MM.1S (cell line): ENCODE measurements around the gene PRIM1.

Experiments used
- DNase-seq: peaks from one replicate; pipeline ENCODE4 v3.0.0-alpha.2; 2015
- H2AFZ ChIP-seq: fragments of 300-600 bp; sonication (generic); 2 replicates; pipeline ENCODE4 v1.6.0; 2016; ENCODE audit warnings: antibody characterized with exemption, low read length
- H3F3A ChIP-seq: fragments of 300-600 bp; sonication (generic); 2 replicates; pipeline ENCODE4 v1.6.1; 2016; ENCODE audit warnings: mild to moderate bottlenecking, antibody characterized with exemption, low read length, moderate library complexity, mixed read lengths; ENCODE audit not compliant: insufficient read depth
- H3K27ac ChIP-seq: fragments of 300-600 bp; sonication (generic); 2 replicates; pipeline ENCODE4 v1.5.1; 2016; ENCODE audit warnings: mild to moderate bottlenecking, low read length
- H3K27me3 ChIP-seq: fragments of 300-600 bp; sonication (generic); replicated peaks from 2 replicates; pipeline ENCODE4 v1.6.0; 2016; ENCODE audit warnings: low read length; ENCODE audit not compliant: insufficient read depth
- H3K36me3 ChIP-seq: fragments of 300-600 bp; sonication (generic); replicated peaks from 2 replicates; pipeline ENCODE4 v1.6.1; 2016; ENCODE audit warnings: mild to moderate bottlenecking, low read length, mixed read lengths; ENCODE audit not compliant: insufficient read depth
- H3K4me1 ChIP-seq: fragments of 300-600 bp; sonication (generic); 2 replicates; pipeline ENCODE4 v1.6.1; 2016; ENCODE audit warnings: low read length, mixed read lengths
- H3K4me2 ChIP-seq: fragments of 300-600 bp; sonication (generic); 2 replicates; pipeline ENCODE4 v1.6.0; 2016; ENCODE audit warnings: low read depth, low read length
- H3K4me3 ChIP-seq: fragments of 300-600 bp; sonication (generic); 2 replicates; pipeline ENCODE4 v1.5.1; 2016; ENCODE audit warnings: low read length, mixed read lengths
- H3K79me2 ChIP-seq: fragments of 300-600 bp; sonication (generic); 2 replicates; pipeline ENCODE4 v1.6.1; 2016; ENCODE audit warnings: mixed run types, low read length, mixed read lengths
- H3K9ac ChIP-seq: fragments of 300-600 bp; sonication (generic); 2 replicates; pipeline ENCODE4 v1.6.1; 2016; ENCODE audit warnings: low read length, mixed read lengths
- H3K9me2 ChIP-seq: fragments of 300-600 bp; sonication (generic); replicated peaks from 2 replicates; pipeline ENCODE4 v1.6.1; 2016; ENCODE audit warnings: mild to moderate bottlenecking, low read length, mixed read lengths; ENCODE audit not compliant: insufficient read depth
- H3K9me3 ChIP-seq: fragments of 300-600 bp; sonication (generic); replicated peaks from 2 replicates; pipeline ENCODE4 v1.6.1; 2016; ENCODE audit warnings: mild to moderate bottlenecking, low read length, mixed read lengths; ENCODE audit not compliant: insufficient read depth
- H4K20me1 ChIP-seq: fragments of 300-600 bp; sonication (generic); 2 replicates; pipeline ENCODE4 v1.6.1; 2016; ENCODE audit warnings: mild to moderate bottlenecking, low read length, moderate library complexity, mixed read lengths; ENCODE audit not compliant: insufficient read depth
- EZH2 ChIP-seq: fragments of 300-600 bp; sonication (generic); optimal IDR thresholded peaks from 2 replicates; pipeline ENCODE3; 2017; ENCODE audit warnings: low read depth, mild to moderate bottlenecking, antibody characterized with exemption, low read length, mixed read lengths
- EZH2phosphoT487 ChIP-seq: fragments of 300-600 bp; sonication (generic); IDR thresholded peaks from 2 replicates; pipeline ENCODE4 v1.6.1; 2018; ENCODE audit warnings: antibody characterized with exemption, low read length
- TF ChIP-seq, protein P1 (sequence below): fragments of 300-600 bp; sonication (generic); IDR thresholded peaks from 2 replicates; pipeline ENCODE4 v1.5.1; 2016; ENCODE audit warnings: antibody characterized with exemption, low read length, mixed read lengths

The PRIM1 gene

DNA sequence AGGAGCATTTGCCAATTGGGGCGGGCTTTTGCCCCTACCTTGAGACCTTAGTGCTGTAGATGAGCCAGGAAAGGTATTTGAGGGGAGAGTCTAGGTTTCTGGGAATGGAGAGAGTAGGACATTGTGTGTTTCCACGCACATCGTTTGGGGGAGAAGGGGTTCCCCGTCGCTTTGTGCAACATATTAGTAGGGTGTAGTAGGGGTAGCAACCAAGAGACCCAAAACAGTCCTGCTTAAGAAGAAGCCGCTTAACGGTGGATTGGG, 63.3 kb downstream of the PRIM1 start:
- H3K9me2 ChIP-seq = no peaks in the 10 kb centered on the region
- TF ChIP-seq EZH2phosphoT487 (no peak), EZH2 (no peak)
- TF ChIP-seq, protein P1, sequence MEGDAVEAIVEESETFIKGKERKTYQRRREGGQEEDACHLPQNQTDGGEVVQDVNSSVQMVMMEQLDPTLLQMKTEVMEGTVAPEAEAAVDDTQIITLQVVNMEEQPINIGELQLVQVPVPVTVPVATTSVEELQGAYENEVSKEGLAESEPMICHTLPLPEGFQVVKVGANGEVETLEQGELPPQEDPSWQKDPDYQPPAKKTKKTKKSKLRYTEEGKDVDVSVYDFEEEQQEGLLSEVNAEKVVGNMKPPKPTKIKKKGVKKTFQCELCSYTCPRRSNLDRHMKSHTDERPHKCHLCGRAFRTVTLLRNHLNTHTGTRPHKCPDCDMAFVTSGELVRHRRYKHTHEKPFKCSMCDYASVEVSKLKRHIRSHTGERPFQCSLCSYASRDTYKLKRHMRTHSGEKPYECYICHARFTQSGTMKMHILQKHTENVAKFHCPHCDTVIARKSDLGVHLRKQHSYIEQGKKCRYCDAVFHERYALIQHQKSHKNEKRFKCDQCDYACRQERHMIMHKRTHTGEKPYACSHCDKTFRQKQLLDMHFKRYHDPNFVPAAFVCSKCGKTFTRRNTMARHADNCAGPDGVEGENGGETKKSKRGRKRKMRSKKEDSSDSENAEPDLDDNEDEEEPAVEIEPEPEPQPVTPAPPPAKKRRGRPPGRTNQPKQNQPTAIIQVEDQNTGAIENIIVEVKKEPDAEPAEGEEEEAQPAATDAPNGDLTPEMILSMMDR = no peak
- no peaks in the 10 kb centered on the region for H3K9me3 ChIP-seq
- H3F3A ChIP-seq = peaks cover 54% of the 10 kb centered on the region
- H3K27ac ChIP-seq = peak overlapping the region; percentile 99
- peak overlapping the region; percentile 96 for H3K9ac ChIP-seq
- peaks cover 41% of the 10 kb centered on the region for H3K79me2 ChIP-seq
- no peak for DNase-seq
- no peaks in the 10 kb centered on the region for H3K27me3 ChIP-seq
- H4K20me1 ChIP-seq = no peaks in the 10 kb centered on the region; the same call in 1 of the 2 replicates
- peaks cover 3% of the 10 kb centered on the region; the same call in 1 of the 2 replicates for H3K36me3 ChIP-seq
- H3K4me1 ChIP-seq = no peaks in the 10 kb centered on the region
- H2AFZ ChIP-seq = peak overlapping the region; percentile 58
- H3K4me3 ChIP-seq = peak overlapping the region; percentile 69
- peak overlapping the region; percentile 65 for H3K4me2 ChIP-seq

DNA sequence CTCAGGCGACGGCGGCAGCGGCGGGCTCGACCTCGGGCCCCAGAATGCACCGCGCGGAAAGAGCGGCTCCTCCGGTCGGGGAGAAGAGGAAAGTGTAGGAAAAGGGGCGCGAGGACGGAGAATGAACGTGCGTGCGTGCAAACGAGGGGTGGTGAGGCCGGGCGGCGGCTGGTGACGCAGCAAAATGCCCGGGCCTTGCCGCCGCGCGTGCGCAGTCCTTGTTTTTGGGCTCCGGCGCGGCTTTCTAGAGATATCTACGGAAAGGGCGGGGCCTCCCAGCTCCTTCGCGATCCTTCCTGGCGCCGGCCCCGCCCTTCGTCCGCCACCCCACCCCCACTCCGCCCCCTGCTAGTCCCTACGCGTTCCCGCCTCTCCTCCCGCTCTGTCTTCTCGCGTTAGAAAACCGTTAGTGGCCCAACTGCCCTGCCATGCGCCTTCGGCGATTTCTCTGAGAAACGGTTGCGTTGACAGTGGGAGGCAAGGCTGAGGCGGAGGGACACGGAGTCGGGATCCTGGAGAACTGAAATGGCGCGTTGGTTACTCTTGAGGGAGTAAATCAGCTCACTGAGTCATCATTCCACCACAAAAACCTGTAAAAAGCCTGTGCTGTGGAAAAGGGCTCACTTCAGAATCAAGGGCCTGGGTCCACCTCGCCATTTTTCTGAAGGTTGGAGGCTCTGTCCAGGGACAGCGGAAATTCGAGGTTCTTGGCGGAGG, 63.8 kb downstream of the PRIM1 start, which contains the start of gene PTGES3:
Gene PTGES3 (minus strand): TSS at position 156 of the 717 bp plus-strand sequence. CDS start 285 bp downstream, outside the sequence.
- no peaks in the 10 kb centered on the region for H3K9me3 ChIP-seq
- peak within 1 kb of the TSS; percentile 97 for H3K4me3 ChIP-seq
- H3K9ac ChIP-seq = peak within 1 kb of the TSS; percentile 100
- no peaks in the 10 kb centered on the region for H3K27me3 ChIP-seq
- TF ChIP-seq, protein P1 = no peak
- TF ChIP-seq EZH2 (no peak), EZH2phosphoT487 (no peak)
- peak within 1 kb of the TSS; percentile 58 for H2AFZ ChIP-seq
- no peaks in the 10 kb centered on the region; the same call in 1 of the 2 replicates for H4K20me1 ChIP-seq
- peaks cover 57% of the 10 kb centered on the region for H3F3A ChIP-seq
- DNase-seq = peak; percentile 99
- H3K79me2 ChIP-seq = peaks cover 43% of the 10 kb centered on the region
- H3K27ac ChIP-seq = peak within 1 kb of the TSS; percentile 99
- no peaks in the 10 kb centered on the region for H3K4me1 ChIP-seq
- peaks cover 3% of the 10 kb centered on the region; the same call in 1 of the 2 replicates for H3K36me3 ChIP-seq
- H3K9me2 ChIP-seq = no peaks in the 10 kb centered on the region
- peak within 1 kb of the TSS; percentile 76 for H3K4me2 ChIP-seq

DNA sequence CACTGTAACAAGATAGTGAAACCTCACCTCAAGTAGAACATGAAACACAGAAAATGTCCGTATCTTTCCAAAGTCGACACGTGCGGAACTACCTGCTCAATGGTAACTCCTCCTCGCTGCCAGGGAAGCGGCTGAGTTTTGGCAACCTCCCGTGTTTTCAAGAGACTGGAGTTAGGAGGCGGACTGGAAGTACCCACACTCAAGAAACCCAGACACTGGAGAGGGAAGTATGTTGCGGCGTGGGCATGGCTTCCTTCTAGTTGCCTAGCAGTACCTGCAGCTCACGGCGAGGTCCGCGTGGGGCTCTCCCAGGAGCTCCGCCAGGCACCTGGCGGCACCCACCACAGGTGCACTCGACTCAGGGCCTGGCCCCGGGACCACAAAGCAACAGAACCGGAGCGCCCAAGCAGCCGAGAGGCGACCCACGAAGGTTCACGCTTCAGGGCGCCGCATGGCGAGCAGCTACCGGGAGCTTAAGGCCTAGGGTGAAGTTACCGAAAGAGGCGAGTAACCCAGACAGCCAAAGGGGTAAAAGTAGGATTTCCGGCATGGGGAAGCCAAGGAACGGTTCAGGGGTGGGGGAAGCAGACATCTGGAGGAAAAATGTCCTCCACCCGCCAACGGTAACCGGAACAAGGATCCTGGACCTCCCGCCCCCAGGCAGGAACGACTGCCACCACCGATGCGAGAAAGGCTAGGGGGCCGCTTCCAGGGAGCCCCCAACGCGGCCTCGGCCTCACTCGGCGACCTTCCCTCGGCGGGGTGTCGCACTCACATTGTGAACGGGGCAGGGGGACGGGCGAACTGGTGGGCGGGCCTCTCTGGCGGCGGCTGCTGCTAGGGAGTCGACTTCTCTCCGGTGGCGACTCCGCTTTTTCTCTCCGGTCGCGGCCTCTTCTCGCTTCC, 64.6 kb downstream of the PRIM1 start:
- H3K36me3 ChIP-seq = peaks cover 3% of the 10 kb centered on the region; the same call in 1 of the 2 replicates
- H3K27ac ChIP-seq = peak overlapping the region; percentile 99
- no peaks in the 10 kb centered on the region; the same call in 1 of the 2 replicates for H4K20me1 ChIP-seq
- peak; percentile 68 for DNase-seq
- H3K4me1 ChIP-seq = no peaks in the 10 kb centered on the region; the same call in 1 of the 2 replicates
- H3F3A ChIP-seq = peaks cover 64% of the 10 kb centered on the region
- TF ChIP-seq EZH2phosphoT487 (no peak), EZH2 (no peak)
- TF ChIP-seq, protein P1 = no peak
- H3K4me2 ChIP-seq = peak overlapping the region; percentile 76
- peaks cover 52% of the 10 kb centered on the region for H3K79me2 ChIP-seq
- H3K9ac ChIP-seq = peak overlapping the region; percentile 100
- no peaks in the 10 kb centered on the region for H3K27me3 ChIP-seq
- H3K9me2 ChIP-seq = no peaks in the 10 kb centered on the region
- H2AFZ ChIP-seq = no peak overlapping the region
- H3K9me3 ChIP-seq = no peaks in the 10 kb centered on the region
- peak overlapping the region; percentile 97 for H3K4me3 ChIP-seq
